ENCODE measurements around the gene NPHP4. TPM values are rescaled to one million over a fixed set of nuclear protein-coding genes. Genes with fewer than 3 reads are reported as not detected.
"Not testable (repeated sequence)": the region's sequence is repeated elsewhere in the genome, so short reads cannot be mapped to it uniquely, and the experiment has no call there.

The NPHP4 gene
- total RNA-seq, 1 experiment from 2014 or later, result 2.4 TPM

DNA sequence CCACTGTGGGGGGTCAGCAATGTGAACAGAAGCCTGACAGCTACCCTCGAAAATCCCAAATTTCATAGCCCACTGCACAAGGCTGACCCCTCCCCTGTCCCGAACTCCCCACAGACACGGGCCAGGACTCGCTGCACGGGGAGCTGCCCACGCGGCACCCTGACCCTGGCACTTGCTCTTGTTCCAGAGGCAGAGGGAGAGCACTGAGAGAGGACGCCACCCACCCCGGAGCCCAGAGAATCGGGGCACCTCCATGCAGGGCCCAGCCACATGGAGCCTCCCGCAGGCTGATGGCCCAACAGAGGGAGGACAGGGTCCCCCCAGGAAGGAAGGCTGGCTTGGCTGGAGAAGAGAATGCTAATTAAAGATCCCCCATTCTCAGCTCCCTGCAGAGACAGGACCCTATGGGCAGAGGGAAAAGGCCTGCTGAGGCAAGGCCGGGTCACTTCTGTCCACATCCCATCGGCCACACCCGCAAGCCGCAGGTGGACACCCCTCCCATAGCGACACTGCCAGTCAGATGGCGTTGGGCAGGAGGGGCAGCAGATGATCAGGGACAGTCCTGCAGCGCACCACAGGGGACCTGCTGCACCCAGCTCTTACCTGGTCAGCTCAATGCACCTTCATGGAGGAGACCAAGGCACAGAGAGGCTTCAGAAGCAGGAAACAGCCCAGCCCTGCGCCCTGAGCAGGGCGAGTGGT lies 136.9 kb downstream of the NPHP4 start:
- DNase-seq (ENCODE audit: low spot score), result no peak

- DNase-seq (ENCODE audit: low spot score), result no peak
Observed at GRCh38 chr1:5854754-5855153, 137.5 kb downstream of the NPHP4 start.

- not testable (repeated sequence) for DNase-seq (ENCODE audit: low spot score)
Observed at GRCh38 chr1:5853858-5854257, 138.4 kb downstream of the NPHP4 start.

GRCh38 chr1:5850503-5850902 lies 141.7 kb downstream of the NPHP4 start:
- no peak for DNase-seq (ENCODE audit: low spot score)

DNA sequence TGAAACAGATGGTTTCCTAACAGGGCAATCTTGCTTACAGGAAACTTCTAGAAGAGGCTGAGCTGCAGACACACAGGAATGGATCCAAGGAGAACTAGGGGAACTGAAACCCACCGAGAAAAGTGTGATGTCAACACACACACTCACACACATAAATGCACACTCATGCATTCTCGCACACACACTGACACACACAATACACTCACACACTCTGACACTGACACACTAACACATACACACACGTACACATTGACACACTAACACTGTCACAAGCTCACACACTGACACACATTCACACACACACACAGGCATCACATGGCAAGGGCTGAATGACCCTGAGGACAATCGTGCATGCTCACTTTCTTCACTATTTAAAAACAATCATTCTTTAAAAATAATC lies 142.7 kb downstream of the NPHP4 start:
- DNase-seq (ENCODE audit: low spot score), result no peak

GRCh38 chr1:5847013-5847659 lies 145.1 kb downstream of the NPHP4 start:
- no peak for DNase-seq (ENCODE audit: low spot score)

GRCh38 chr1:5845376-5845775 lies 146.8 kb downstream of the NPHP4 start:
- no peak for DNase-seq (ENCODE audit: low spot score)

GRCh38 chr1:5844442-5844841 lies 147.8 kb downstream of the NPHP4 start:
- no peak for DNase-seq (ENCODE audit: low spot score)

DNA sequence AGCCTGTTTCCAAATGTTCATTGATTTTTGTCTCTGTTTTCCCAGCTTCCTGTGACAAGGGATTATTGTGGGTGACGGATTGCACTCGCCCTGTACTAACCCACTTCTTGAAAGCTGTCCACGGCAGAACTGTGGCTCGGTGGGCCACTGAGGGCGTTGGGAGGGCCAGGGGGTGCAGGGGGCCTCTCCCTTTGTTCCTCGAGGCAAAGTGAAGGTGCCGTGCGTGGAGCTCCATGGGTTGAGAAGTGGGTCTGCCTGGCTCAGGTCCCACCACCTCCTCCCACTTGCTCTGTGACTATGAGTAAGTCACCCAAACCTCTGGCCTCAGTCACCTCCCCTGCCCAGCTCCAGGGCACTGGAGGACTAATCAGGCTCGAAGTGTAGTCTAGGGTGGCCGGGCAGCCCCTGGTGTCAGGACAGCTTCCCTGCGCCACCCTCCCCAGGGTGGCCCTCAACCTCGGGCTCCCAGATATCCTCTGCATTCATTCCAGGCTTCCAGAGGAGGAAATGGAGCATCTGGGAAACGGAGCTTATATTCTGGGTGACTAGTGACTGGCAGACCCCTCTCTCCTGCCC lies 148.6 kb downstream of the NPHP4 start:
- no peak for DNase-seq (ENCODE audit: low spot score)

- DNase-seq (ENCODE audit: low spot score), result no peak
Observed at GRCh38 chr1:5842679-5843078, 149.5 kb downstream of the NPHP4 start.

DNA sequence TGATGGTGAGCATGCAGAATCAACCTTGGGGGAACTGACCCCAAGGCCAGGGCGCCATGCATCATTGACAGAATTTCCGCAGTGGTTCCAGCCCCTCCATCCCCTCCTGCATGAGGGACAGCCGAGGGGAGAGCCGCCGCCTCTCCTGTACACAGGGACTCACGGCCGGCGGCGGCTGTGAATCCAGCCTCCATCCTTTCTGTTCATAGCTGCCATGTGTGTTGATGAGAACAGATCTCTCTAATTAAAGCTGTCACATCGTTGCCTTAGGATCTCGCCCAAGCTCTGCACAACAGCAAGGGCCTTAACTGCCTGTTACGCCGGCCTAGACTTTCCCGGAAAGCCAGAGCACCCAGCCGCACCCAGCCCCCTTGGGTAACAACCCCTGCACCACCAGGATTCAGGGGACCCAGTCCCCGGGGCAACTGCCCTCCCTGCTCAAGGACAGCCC lies 151.6 kb downstream of the NPHP4 start:
- no peak for DNase-seq (ENCODE audit: low spot score)

DNA sequence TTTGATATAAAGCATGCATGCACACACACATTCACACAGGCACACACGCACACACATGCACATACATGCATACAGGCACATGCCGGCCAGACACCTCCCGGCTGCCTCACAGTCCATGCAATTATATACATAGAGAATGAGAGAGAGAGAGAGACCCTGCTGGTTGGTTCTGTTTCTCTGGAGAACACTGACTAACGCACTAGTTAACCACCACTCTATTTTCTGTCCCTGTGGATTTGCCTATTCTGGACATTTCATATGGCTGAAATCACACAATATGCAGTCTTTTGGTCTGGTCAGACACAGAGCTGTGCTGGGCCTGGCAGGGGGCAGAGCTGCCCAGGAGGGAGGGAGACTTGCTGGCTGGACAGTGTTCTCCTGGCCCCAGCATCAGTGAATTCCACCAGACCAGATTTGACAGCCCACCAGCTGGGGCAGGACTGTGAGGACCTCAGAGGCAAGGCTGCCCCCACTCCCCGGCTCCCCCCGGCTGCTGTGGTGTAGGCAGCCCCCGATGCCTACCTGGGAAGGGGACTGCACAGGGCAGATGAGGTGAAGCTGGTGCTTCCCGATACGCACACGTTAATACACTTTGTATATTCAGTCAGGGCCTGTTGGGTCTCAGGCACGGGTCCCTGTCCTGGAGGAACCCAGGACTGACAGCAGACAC lies 152.2 kb downstream of the NPHP4 start:
- DNase-seq (ENCODE audit: low spot score), result no peak

DNA sequence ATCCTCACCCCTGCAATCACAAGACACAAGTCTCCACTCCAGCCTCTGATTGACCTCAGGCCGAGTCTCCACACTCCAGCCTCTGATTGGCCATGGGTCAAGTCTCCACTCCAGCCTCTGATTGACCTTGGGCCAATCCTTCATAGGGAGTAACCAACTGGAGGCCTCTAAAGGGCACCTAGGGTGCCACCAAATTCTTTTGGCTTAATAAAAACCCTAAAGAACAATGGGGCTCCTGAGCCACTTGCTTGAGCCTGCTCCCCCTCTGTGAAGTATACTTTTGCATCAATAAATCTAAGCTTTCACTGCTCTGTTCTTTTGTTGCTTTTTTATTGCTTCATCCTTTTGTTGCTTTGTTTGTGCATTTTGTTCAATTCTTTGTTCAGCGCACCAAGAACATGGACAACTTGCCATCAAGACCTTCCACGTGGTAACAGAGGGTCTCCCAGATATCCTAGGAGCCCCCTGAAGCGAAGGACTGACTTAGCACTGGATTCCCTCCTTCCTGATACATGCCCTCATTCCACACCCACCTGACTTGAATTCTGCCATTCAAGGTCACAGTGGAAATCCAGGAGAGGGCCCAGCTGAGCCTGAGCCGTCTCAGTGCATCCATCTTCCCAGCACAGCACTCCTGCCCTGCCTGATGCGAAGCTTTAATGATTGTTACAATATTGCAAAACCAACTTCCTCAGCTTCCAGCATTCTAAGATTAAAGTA lies 152.9 kb downstream of the NPHP4 start:
- no peak for DNase-seq (ENCODE audit: low spot score)

DNA sequence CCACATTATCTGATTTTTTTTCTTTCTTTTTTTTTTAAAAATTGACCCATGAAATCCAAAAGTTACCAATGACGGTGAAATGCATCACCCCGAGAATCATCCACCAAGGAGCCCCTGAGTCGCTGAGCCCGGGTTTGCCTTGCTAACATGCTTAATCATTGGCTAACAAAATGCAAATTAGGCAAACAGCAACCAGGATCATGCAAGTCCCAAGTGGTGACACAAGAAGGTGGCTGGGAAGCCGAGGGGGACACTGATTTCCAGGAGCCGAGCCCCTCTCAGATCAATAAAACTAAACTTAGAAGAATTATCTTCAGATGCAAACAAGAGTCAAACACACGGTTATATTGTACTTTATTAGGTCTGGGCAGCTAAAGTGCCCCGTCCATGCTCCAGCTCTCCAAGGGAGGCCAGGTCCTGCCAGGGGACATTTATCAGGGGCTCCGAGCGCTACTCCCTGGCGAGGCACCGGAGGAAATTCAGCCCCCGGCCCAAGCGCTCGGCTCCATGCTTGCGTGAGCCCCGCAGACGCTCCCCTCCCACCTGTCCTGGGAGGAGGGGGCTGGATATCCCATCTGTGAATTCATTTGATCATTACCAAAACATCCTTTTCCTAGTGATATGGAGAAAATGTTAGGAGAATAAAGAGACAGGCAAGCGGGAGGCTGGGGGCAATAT lies 154.1 kb downstream of the NPHP4 start:
- no peak for DNase-seq (ENCODE audit: low spot score)

DNA sequence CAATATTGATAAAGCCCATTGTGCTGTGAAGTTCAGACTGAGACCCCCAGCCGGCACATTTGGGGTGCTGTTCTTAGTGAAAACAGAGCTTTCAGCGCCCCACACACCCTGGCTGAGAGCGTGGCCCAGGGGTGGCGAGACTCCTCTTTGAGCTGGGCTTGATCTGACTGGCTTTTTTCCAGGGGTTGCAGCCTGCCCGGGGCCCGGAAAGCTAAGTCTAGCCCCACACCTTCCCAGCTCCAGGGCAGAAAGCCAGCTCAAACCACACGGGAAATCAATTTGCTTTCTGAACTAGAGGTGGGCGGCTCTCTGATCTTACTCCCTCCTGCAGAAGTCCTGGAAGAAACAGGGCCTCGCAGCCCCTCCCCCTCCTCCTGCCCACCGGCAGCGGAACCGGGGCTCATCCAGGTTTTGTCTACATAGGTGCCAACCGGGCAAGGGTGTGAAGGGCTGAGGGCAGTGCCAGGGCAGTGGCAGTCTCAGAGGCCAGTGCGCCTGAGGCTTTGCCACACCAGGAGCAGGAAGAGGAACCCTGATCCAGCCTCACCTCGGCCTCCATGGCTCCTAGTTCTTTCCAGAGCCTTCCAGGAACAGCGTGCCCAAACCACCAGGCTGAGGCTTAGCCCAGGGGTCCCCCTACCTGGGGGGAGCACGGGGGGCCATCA lies 155.3 kb downstream of the NPHP4 start:
- DNase-seq (ENCODE audit: low spot score), result no peak

DNA sequence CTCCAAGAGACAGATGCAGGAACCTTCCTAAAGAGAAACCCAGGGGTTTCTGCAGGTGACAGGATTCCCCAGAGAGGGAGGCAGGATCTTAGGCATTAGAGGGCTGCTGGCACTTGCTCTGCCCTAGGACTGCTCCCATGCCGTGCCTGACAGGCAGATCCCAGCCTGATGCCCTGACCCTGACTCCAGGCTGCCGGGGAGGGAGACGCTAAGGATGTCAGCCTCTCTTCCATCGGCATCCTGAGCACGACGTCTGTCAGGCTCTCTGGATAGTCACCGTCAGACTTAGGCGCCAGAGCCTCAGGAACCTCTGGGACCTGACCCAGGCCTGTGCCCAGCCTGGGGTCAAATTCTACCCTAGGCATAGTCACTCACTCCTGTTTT lies 157.1 kb downstream of the NPHP4 start:
- DNase-seq (ENCODE audit: low spot score), result no peak

DNA sequence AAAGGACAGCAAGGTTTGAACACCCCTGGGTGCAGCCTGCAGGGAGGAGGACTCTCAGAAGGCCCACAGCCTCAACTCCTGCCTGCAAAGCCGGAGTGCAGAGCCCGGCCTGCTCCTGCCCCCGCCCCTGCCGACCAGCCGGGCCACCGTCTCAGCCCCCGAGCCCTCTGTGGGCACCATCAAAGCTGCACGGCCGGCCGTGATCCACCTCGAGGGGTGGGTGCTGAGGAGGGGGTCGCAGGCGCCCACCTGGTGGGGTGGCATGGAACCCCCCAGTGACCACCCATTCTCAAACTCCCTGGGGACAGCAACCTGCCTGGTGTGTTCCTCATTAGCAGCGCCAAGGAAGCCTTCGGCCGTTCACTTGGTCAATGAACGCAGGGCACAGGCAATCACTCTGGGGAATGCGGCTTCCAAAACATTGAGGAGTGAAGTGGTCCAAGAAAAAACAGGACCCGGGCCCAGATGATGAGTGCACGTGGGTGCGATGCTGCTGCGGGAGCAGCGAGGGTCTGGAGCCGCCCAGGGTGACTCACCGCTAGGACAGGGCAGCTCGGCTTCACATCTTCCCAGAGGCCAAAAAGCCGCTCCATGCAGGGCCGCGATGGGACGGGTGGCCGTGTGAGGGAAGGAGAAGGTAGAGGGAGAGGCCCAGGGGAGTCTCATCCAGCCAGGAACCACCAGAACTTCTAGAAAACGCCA lies 157.6 kb downstream of the NPHP4 start:
- no peak for DNase-seq (ENCODE audit: low spot score)

- DNase-seq (ENCODE audit: low spot score), result no peak
Observed at GRCh38 chr1:5833911-5834310, 158.3 kb downstream of the NPHP4 start.

GRCh38 chr1:5832916-5833895 lies 159.0 kb downstream of the NPHP4 start:
- DNase-seq (ENCODE audit: low spot score), result no peak
